Activated naive CD8-positive, alpha-beta T cell treated with anti-CD3 and anti-CD28 coated beads, Interleukin-2, amount 50 U/mL, for 24 hours (primary cell): ENCODE data around the gene USH1G.
A peak's percentile ranks its signal among the peaks of the same experiment; 100 is the strongest.

Experiments used
- ATAC-seq: fragments of 150-1000 bp; cut with Tn5 transposase; one replicate; pipeline ENCODE4 v1.10.0; 2021
- DNase-seq: peaks from one replicate; pipeline ENCODE4 v3.0.0; 2021
- H3K27ac Mint-ChIP-seq: one replicate; pipeline ENCODE4 v1.8.0; 2021; ENCODE audit warnings: mild to moderate bottlenecking, mixed read lengths
- H3K27me3 Mint-ChIP-seq: one replicate; pipeline ENCODE4 v1.8.0; 2021; ENCODE audit warnings: mixed read lengths
- H3K36me3 Mint-ChIP-seq: one replicate; pipeline ENCODE4 v1.8.0; 2021; ENCODE audit warnings: low read depth, mixed read lengths
- H3K4me1 Mint-ChIP-seq: one replicate; pipeline ENCODE4 v1.8.0; 2021; ENCODE audit warnings: mixed read lengths
- H3K4me3 Mint-ChIP-seq: one replicate; pipeline ENCODE4 v1.8.0; 2021; ENCODE audit warnings: mild to moderate bottlenecking, moderate library complexity, mixed read lengths
- H3K9me3 Mint-ChIP-seq: one replicate; pipeline ENCODE4 v1.8.0; 2021; ENCODE audit warnings: mixed read lengths

Gene USH1G

DNA sequence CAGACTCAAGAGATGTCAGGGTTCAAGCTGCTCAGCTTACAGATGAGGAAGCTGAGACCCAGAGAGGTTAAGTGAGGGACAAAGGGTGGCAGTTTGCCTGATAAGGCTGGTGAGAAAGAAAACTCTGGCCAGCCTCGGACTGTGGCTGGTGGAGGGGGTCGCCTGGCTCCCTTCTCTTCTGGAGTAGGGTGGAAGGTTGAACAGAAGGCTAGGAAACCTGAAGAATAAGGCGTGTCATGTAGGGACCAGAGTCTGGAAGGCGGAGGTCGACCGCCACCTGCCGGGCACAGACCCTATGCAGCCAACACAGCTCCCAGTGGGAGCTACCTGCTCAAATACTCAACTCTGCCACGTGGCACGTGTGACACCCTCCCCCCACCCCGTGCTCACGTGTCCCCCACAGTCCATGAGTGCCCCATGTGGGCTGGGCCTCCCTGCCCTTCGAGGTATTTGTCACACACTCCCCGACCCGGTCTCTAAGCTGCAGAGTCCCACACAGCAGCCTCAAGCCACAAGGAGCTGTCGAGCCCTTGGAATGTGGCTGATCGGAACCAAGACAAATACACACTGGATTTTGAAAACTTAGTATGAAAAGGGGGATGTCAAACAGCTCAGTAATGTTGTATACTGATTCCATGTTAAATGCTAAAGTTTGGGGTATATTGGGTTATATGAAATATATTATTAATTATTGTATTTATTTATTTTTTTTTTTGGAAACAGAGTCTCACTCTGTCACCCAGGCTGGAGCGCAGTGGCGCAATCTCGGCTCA, 37.7 kb upstream of the USH1G start:
- no peaks in the 10 kb centered on the region for H3K9me3 Mint-ChIP-seq
- H3K27ac Mint-ChIP-seq: peak overlapping the region; percentile 53
- H3K4me1 Mint-ChIP-seq: peaks cover 5% of the 10 kb centered on the region
- DNase-seq (peak; percentile 59), ATAC-seq (peak; percentile 39)
- H3K4me3 Mint-ChIP-seq: no peak overlapping the region
- H3K27me3 Mint-ChIP-seq: no peaks in the 10 kb centered on the region
- H3K36me3 Mint-ChIP-seq: no peaks in the 10 kb centered on the region

DNA sequence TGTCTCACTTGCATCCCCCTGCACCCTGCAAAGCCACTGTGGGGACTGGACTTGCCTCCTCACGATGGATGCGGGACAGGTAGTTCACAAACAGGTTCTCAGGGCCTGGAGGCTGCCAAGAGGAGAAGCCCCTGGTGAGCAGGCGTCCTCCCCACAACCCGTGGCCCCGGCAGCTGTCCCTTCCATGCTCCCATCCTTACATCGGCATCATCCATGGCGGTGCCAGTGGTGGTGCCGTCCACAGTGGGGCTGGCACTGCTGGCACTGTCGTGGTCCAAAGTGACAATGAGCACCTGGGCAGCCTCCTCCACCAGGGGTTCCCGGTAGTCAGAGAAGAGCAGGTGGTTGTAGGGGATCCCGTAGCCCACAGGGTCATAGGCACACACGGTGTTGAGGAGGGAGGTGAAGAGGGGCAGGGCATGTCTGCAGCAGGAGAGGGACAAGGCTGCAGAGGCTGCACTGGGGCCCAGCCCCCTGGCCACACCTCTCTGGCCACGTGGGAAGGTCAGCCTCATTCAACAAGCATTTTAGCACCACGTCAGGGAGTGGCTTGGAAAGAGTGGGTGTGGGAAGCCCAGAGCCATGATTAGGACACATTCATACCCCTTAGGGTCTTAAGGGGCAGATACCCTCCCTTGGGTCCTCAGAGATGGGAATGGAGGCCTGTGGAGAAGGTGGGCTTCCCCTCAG, 36.9 kb upstream of the USH1G start:
- no peaks in the 10 kb centered on the region for H3K27me3 Mint-ChIP-seq
- H3K4me1 Mint-ChIP-seq: peaks cover 5% of the 10 kb centered on the region
- no peaks in the 10 kb centered on the region for H3K36me3 Mint-ChIP-seq
- DNase-seq (no peak), ATAC-seq (no peak)
- no peaks in the 10 kb centered on the region for H3K9me3 Mint-ChIP-seq
- H3K27ac Mint-ChIP-seq: no peak overlapping the region
- H3K4me3 Mint-ChIP-seq: no peak overlapping the region

DNA sequence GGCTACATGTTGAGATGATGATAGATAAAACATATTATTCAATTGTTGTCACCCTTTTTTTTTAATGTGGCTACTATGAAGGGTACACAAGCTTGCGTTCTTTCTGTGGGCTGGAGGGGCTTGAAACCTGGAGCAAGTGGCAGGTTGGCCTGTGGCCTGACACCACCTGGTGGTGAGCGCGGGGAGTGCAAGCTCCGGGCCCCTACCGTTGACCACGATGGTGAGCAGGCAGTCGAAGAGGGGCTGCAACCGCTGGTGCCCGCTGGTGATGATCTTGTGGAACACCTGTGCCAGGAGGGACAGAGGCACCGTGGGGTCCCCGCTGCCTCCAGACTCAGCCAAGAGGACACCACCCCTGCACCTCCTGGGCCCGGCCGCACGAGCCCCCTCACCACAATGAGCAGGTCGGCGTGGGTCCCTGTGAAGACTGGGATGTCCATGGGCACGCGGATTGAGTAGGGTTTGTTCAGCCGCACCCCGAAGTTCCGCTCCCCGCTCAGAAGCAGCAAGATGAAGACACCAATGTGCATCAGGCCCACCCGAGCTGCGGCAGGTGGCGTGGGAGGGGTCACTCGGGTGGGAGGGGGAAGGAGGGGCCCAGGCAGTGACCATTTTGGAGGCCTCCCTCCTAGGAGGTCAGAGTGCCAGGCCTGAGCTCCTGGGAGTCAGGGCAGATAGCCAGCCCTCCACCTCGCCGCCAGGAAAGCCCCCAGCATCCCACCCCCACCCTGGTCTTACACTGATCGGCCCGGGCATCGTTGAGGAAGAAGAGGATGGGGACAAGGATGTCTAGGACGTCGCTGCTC, 35.1 kb upstream of the USH1G start:
- Mint-ChIP-seq H3K4me3 (no peak overlapping the region), H3K4me1 (peaks cover 5% of the 10 kb centered on the region), H3K27me3 (no peaks in the 10 kb centered on the region), H3K36me3 (no peaks in the 10 kb centered on the region), H3K27ac (no peak overlapping the region), H3K9me3 (no peaks in the 10 kb centered on the region)
- peak; percentile 90 for DNase-seq
- peak; percentile 57 for ATAC-seq

DNA sequence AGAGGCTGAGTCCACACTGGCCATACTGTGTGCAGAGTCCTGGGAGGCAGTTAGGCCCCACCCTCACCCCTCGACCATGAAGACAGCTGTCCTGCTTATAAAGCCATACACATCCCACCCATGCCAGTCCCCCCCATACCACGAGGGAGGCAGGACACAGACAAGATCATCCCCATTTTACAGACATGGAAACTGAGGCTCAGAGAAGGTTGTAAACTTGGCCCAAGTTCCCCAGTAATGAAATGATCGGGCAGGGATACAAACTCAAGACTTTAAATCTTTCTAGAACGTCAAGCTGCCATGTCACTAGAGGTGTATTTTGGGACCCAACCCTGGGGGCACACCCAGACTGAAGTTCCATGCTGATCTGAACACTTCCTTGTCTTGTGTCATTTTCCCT, 33.0 kb upstream of the USH1G start:
- ATAC-seq: no peak
- no peaks in the 10 kb centered on the region for H3K9me3 Mint-ChIP-seq
- no peaks in the 10 kb centered on the region for H3K36me3 Mint-ChIP-seq

DNA sequence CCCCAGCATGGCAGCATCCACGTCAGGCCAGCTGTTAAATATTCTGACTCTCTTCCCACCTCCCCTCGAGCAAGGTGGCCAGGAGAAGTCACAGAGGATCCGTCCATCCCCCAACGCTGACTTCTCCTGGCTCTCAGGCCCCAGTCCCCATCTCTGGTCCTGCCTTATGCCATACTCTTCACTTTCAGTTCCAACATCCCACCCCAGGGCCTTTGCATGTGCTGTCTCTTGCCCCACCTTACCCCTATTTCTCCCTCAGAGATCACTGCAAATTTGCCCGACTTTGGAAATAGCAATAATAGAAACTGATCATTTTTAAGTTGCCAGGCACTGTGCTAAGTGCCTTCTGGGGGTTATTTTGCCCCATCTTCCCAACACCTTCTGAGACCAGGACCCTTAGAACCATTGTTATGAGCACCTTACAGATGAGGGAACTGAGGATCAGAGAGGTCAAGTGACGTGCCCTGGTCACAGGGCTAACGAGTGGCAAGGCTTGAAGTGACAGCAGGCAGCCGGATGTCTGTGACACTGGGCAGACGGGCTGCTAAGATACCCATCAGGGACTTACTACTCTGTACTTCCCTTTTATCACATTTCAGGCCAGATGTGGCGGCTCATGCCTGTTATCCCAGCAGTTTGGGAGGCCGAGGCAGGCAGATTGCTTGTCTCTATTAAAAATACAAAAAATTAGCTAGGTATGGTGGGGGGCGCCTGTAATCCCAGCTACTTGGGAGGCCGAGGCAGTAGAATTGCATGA, 31.8 kb upstream of the USH1G start:
- no peak overlapping the region for H3K4me3 Mint-ChIP-seq
- H3K9me3 Mint-ChIP-seq: no peaks in the 10 kb centered on the region
- no peak for DNase-seq
- no peaks in the 10 kb centered on the region for H3K36me3 Mint-ChIP-seq
- ATAC-seq: no peak
- no peaks in the 10 kb centered on the region for H3K4me1 Mint-ChIP-seq
- no peaks in the 10 kb centered on the region for H3K27me3 Mint-ChIP-seq
- H3K27ac Mint-ChIP-seq: no peak overlapping the region

More for the DNA sequence above, 33.0 kb upstream of the USH1G start:
- Mint-ChIP-seq H3K4me3 (no peak overlapping the region), H3K27ac (no peak overlapping the region), H3K27me3 (no peaks in the 10 kb centered on the region), H3K4me1 (peaks cover 3% of the 10 kb centered on the region)
- no peak for DNase-seq

DNA sequence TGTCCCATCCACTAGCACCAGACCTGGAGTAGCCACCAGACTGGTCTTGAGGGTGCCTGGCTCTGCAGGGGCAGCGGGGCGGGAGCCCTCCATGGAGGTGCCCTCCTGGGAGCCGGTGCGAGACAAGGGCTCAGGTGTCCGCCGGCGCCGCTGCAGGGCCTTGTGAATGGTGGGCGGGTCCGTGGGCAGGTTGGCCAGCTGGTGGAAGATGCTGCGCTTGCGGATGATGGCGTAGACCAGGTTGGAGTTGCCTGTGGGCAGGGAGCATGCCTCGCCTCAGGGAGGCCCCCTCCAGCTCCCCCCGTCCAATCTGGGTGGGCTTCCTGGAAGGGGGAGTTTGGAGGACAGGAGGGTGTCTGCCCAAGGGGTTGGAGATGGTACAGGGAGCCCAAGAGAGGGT, 31.1 kb upstream of the USH1G start:
- H3K9me3 Mint-ChIP-seq: no peaks in the 10 kb centered on the region
- H3K27ac Mint-ChIP-seq: no peak overlapping the region
- H3K27me3 Mint-ChIP-seq: no peaks in the 10 kb centered on the region
- DNase-seq (no peak), ATAC-seq (no peak)
- no peaks in the 10 kb centered on the region for H3K4me1 Mint-ChIP-seq
- H3K36me3 Mint-ChIP-seq: no peaks in the 10 kb centered on the region
- H3K4me3 Mint-ChIP-seq: no peak overlapping the region

DNA sequence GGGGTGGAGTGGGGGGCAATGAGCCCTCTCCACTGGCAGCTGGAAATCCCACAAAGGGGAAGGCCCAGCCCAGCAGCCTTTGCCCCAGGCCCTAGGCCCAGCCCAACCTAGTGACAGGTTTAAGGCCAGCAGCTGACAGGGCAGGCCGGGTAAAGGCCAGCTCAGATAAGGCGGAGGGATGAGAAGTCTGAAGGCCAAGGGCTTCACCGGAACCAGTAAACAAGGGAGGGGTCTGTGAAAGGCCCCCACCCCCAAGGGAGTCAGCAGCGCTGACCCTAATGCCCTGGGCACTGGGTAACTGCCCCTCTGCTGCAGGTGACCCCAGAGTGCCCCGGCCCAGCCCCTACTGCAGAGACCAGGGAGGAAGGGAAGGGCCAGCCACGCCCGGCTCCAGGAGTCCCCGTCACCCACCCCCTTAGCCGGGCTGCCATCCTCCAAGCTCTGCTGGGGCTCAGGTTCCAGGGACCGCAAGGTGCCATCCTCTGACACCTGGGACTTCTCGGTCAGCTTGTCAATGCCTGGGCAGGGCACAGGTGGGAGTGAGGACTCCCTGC, 30.2 kb upstream of the USH1G start:
- ATAC-seq (no peak), DNase-seq (no peak)
- Mint-ChIP-seq H3K36me3 (no peaks in the 10 kb centered on the region), H3K4me3 (no peak overlapping the region), H3K27ac (no peak overlapping the region), H3K27me3 (no peaks in the 10 kb centered on the region), H3K9me3 (no peaks in the 10 kb centered on the region), H3K4me1 (no peaks in the 10 kb centered on the region)

DNA sequence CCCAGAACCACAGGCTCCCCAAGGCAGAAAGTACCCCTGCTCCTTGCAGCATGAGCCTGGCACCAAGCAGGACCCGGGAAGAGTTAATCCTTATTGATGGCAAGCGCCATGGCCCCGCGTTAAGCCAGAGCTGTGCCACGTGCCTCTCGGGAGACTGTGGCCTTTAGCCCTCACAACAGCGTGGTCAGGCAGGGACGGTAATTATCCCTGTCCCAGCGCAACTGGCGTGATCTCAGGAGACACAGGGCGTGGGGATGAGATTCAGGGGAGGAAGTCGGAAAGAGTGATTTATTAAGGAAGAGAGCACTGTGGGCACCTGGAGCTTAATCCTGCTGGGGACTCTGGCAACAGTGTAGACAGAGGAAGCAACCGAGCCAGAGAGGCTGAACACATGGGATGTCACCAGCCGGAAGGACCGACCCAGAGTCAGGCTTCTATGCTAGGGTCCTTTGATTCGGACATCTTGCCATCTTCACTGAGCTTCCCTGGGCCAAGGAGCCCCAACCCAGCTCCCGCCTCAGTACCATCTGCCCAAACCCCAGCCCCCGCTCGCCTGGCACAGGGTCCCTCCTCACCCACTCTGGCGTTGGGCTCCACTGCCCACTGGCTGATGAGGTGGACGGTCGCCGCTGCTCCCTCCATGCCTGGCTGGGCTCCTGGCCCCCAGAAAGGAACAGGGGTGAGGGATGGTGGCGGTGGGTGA, 29.5 kb upstream of the USH1G start:
- ATAC-seq (no peak), DNase-seq (no peak)
- peaks cover 2% of the 10 kb centered on the region for H3K27me3 Mint-ChIP-seq
- H3K9me3 Mint-ChIP-seq: no peaks in the 10 kb centered on the region
- no peak overlapping the region for H3K4me3 Mint-ChIP-seq
- no peaks in the 10 kb centered on the region for H3K36me3 Mint-ChIP-seq
- H3K27ac Mint-ChIP-seq: no peak overlapping the region
- H3K4me1 Mint-ChIP-seq: no peaks in the 10 kb centered on the region

DNA sequence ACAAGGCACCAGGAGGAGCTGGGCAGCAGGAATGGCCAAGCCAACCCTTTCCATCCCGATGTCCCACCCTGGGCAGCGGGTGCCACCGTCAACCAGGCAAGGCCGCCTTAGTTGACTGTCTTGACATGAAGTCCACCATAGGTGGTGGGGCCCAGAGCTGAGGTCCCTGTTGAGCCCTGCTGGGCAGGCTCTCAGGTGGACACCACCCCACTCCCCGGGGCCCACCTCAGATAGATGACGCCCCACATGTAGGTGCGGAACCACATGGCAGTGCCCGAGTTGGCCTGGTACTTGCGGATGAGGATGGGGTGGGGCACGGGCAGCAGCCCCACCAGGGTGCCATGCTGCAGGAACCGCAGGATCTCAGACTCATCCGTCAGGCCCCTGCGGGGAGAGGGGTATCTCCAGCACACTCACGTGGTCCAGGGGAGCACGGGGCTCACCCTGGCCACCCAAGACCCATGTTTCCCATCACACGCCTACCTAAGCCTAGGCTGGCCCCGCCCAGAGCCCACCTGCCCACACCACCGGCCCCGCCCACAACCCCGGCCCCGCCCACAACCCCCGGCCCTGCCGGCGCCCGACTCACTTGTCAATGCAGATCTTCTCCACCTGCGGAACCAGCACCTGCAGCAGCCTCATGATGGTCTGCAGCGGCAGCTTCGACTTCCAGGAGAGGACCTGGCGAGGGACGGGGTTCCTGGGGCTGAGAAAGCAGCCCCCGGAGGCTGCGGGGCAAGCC, 28.8 kb upstream of the USH1G start:
- Mint-ChIP-seq H3K36me3 (no peaks in the 10 kb centered on the region), H3K27ac (no peak overlapping the region), H3K27me3 (peaks cover 3% of the 10 kb centered on the region), H3K4me1 (no peaks in the 10 kb centered on the region), H3K9me3 (no peaks in the 10 kb centered on the region), H3K4me3 (no peak overlapping the region)
- ATAC-seq (no peak), DNase-seq (no peak)

DNA sequence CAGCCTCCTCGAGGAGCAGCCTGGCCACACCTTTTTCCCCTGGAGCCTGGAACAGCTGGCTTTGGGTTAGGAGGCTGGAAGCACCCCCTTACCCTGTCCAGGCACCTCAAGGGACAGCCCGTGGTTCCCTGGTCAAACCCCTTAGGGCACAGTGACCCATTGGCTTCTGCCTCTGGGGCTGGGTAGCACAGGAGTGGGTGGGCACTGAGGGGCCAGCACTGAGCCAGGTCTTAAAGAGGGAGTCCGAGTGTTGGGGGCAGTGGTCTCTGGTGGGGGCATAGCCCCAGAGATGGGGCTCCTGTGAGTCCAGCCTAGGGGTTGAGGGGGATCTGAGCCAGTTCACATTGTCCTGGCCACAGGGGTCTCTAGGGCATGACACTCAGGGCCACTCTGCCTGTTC, 28.0 kb upstream of the USH1G start:
- ATAC-seq: no peak
- Mint-ChIP-seq H3K27ac (no peak overlapping the region), H3K4me3 (no peak overlapping the region), H3K9me3 (no peaks in the 10 kb centered on the region), H3K27me3 (peaks cover 3% of the 10 kb centered on the region), H3K4me1 (no peaks in the 10 kb centered on the region), H3K36me3 (no peaks in the 10 kb centered on the region)
- DNase-seq: no peak

DNA sequence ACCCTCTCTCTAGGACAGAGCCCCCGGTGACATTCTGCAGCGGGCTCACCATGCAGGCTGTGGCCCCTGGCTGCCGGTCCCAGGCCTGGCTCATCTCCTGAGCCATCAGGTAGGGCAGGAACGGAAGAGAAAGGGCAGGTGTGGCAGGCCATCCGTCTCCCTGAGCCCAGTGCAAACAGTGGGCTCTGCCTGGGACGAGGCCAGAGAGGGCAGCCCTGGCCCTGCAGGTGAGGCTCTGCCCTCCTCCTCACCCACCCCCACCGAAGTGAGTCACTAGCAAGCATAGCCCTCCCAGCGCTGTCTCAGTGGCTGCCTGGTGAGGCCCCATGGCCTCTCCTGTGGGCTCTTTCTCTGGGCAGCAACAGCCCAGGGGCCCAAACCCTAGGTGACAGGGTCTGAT, 27.2 kb upstream of the USH1G start:
- Mint-ChIP-seq H3K27ac (no peak overlapping the region), H3K36me3 (no peaks in the 10 kb centered on the region), H3K4me3 (no peak overlapping the region), H3K4me1 (no peaks in the 10 kb centered on the region), H3K27me3 (peaks cover 6% of the 10 kb centered on the region), H3K9me3 (no peaks in the 10 kb centered on the region)
- ATAC-seq (no peak), DNase-seq (no peak)

DNA sequence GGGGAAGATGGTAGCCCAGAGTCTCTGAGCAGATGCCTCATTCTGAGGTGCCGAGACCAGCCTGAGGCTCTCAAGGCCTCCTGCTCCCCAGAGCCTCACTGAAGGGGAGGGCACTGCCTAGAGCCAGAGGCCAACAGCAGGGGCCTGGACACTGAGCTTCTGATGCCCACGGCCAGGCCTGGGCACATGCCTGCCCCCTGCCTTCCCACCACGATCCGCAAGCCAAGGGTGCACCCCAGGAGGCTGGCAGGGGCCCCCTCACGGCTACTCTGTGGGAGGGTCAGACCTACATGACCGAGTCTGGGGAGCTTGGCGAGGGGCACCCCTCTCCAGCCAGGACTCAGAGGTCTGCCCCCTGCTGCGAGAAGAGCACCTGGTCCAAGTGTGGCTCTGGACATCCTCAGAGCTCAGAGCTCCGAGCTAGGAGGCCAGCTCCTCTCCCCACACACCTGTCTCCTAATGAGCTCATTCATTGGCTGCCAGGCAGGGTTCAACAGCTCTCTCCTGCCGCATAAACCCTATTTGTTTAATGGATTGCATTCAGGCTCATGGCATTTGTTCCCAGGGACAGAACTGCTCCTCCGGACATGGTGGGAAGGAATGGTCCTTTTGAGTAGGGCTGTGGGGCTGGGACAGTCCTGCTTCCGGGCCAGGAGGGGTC, 26.5 kb upstream of the USH1G start:
- Mint-ChIP-seq H3K4me3 (no peak overlapping the region), H3K27me3 (peaks cover 8% of the 10 kb centered on the region), H3K36me3 (no peaks in the 10 kb centered on the region), H3K4me1 (no peaks in the 10 kb centered on the region), H3K9me3 (no peaks in the 10 kb centered on the region), H3K27ac (no peak overlapping the region)
- no peak for DNase-seq
- ATAC-seq: no peak
